ENCODE measurements around the gene CAPZB. TPM values are rescaled to one million over a fixed set of nuclear protein-coding genes. Genes with fewer than 3 reads are reported as not detected.

CAPZB gene
- total RNA-seq, 1 donor from 2014 or later: 326 TPM

DNA sequence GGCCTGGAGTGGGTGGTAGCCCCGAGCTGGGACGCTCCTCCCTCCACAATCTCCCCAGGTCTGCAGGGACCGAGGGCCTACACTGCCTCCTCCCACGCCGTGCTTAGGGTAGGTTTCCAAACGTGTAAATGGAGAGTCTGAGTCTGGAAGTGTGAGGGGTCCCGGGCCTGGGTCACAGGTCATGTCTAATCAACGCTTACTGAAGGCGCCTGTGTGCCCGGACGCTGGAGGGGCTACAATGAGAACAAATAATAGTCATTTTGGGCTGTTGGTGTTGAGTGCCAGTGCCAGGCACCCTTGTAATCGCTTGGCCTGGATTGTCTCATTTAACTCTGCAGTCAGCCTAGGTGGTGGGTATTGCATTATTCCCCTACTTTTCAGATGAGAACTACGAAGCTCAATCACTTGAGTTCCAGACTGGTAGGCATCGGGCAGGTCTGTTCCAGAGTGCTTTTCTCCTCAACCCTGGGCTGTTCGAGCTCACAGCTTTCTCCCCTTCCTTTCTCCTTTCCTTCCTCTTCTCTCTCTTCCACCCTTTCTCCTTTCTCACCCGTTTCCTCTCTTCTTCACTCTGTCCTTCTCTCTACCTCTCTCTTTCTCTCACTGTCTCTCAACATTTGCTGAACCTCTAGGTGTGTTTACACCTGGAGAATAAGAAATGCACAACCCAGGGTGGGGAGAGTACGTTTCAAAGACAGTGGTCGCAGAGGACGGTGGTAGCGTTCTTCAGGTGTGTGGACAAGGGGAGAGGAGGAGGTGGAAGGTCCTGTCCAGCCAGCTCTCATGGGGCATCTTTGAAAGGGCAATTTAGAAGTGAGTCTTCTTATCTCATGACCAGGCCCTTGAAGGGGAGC is 172.3 kb downstream of the CAPZB start:
- Mint-ChIP-seq H3K36me3 (ENCODE audit: unreplicated experiment) (no peaks in the 10 kb centered on the region), H3K4me1 (ENCODE audit: low read depth, unreplicated experiment) (peaks cover 24% of the 10 kb centered on the region), H3K9me3 (ENCODE audit: unreplicated experiment) (peaks cover 15% of the 10 kb centered on the region), H3K27me3 (ENCODE audit: unreplicated experiment) (peaks cover 9% of the 10 kb centered on the region), H3K4me3 (ENCODE audit: unreplicated experiment) (peak overlapping the region; percentile 87), H3K27ac (ENCODE audit: unreplicated experiment) (peak overlapping the region; percentile 69)
- TF ChIP-seq, protein P1, sequence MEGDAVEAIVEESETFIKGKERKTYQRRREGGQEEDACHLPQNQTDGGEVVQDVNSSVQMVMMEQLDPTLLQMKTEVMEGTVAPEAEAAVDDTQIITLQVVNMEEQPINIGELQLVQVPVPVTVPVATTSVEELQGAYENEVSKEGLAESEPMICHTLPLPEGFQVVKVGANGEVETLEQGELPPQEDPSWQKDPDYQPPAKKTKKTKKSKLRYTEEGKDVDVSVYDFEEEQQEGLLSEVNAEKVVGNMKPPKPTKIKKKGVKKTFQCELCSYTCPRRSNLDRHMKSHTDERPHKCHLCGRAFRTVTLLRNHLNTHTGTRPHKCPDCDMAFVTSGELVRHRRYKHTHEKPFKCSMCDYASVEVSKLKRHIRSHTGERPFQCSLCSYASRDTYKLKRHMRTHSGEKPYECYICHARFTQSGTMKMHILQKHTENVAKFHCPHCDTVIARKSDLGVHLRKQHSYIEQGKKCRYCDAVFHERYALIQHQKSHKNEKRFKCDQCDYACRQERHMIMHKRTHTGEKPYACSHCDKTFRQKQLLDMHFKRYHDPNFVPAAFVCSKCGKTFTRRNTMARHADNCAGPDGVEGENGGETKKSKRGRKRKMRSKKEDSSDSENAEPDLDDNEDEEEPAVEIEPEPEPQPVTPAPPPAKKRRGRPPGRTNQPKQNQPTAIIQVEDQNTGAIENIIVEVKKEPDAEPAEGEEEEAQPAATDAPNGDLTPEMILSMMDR (IDR thresholded peaks at IDR 0.05; ENCODE audit: partially characterized antibody, unreplicated experiment): no peak
- no peak for DNase-seq

DNA sequence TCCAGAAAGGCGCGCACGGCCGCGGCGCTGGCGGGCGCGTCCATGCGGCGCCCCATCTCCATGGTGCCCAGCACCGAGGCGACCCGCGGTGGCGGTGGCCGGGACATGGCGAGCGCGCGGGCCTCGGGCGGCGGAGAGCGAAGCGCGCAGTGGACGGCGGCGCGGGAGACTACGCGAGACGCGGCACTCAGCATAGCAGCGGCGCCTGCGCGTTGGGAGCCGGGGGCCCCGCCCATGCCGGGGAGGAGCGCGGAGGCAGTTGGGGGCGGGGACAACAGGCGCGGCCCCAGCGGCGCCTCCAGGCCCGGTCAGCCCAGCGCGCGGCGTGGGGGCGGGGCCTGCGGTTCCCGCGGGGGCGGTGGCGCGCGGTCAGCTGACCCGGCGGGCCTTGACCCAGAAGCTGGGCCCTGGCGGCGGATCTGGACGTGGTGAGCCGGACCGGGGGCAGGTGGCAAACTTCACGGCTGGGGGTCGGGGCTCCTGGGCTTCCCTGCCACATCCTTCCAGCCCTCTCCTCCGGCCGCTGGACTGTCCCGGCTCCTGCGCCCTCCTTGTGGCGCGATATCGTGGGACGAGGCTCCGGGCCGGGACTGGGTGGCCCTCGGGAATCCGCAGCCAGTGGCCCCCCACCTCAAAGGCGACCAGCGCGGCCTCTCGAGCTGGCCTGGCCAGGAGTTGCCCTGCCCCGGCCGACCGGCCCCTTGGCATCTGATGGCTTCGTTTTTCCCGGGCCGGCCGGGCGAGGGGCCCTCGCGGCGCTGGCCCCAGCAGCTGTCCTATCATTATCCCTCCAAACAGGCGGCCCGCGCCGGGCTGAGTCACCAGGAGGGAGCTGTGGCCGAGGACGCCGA is 173.2 kb downstream of the CAPZB start, which contains the start of the genes AKR7A2 and SLC66A1:
Gene AKR7A2 (minus strand): TSS at position 214 of the 851 bp plus-strand sequence. CDS start 20 bp downstream, at position 194.
Gene SLC66A1 (plus strand): TSS at position 396 of the 851 bp plus-strand sequence. CDS start 5,352 bp downstream, outside the sequence.
- peaks cover 17% of the 10 kb centered on the region for H3K9me3 Mint-ChIP-seq (ENCODE audit: unreplicated experiment)
- DNase-seq: peak; percentile 95
- peak within 1 kb of the TSS; percentile 97 for H3K4me3 Mint-ChIP-seq (ENCODE audit: unreplicated experiment)
- H3K36me3 Mint-ChIP-seq (ENCODE audit: unreplicated experiment): peaks cover 4% of the 10 kb centered on the region
- peaks cover 9% of the 10 kb centered on the region for H3K27me3 Mint-ChIP-seq (ENCODE audit: unreplicated experiment)
- TF ChIP-seq, protein P1 (IDR thresholded peaks at IDR 0.05; ENCODE audit: partially characterized antibody, unreplicated experiment): no peak
- H3K27ac Mint-ChIP-seq (ENCODE audit: unreplicated experiment): peak within 1 kb of the TSS; percentile 69
- H3K4me1 Mint-ChIP-seq (ENCODE audit: low read depth, unreplicated experiment): peaks cover 24% of the 10 kb centered on the region

DNA sequence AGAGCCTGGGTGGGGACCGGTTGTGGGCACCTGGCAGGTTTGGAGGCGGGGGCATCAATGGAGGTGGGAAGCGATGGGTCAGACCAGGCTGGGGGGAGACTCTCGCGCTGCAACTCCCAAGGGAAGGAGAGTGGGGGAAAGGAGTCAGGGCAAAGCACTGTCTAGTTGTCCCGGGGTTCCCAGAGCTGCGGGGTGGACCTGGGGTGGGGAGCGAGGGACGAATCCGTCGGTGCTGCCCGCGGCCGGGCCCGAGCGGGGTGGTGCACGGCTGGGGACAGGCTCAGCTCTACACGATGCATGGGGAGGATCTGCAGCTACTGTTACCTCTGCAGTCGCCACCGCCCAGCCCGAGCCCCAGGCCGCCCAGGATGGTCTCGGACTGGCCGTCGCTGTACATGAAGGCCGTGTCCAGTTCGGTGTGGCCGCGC is 173.8 kb downstream of the CAPZB start:
- no peak for DNase-seq
- Mint-ChIP-seq H3K27ac (ENCODE audit: unreplicated experiment) (peak overlapping the region; percentile 53), H3K36me3 (ENCODE audit: unreplicated experiment) (peaks cover 4% of the 10 kb centered on the region), H3K4me1 (ENCODE audit: low read depth, unreplicated experiment) (peaks cover 21% of the 10 kb centered on the region), H3K4me3 (ENCODE audit: unreplicated experiment) (peak overlapping the region; percentile 97), H3K27me3 (ENCODE audit: unreplicated experiment) (peaks cover 12% of the 10 kb centered on the region), H3K9me3 (ENCODE audit: unreplicated experiment) (peaks cover 17% of the 10 kb centered on the region)
- TF ChIP-seq, protein P1 (IDR thresholded peaks at IDR 0.05; ENCODE audit: partially characterized antibody, unreplicated experiment): no peak

DNA sequence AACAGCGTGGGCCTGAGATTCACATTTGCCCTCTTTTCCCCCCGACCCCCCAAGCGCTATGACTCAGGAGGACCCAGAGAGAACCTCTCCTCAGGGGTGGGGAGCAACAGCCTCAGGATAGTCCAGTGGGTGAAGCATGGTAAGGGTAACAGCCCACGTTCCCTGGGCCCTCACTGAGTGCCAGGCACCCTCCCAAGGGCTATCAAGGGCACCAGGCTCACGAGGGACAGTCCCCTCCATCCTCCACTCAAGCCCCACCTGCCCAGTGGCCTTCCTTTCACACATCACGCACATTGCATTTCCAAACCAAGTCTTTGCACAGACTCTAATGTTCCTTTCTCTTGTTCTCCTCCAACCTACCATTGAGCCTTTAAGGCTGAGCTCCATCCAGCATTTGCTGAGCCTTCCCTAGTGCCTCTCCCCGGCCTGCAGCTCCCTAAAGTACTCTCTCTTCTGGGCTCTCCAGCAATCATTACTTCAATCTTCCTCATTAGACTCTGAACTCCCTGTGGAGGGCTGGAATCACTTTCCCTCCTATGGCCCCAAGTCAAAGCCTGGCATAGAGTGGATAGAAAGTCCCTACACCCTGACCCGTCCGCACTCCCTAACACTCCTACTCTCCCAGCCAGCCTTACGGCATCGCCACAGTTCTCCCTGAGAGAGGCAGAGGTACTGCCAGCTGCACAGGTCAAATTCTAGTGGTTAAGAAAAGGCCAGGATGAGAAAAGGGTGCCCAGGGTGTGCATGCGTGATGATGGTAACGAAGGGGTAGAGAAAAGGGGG is 174.4 kb downstream of the CAPZB start:
- Mint-ChIP-seq H3K9me3 (ENCODE audit: unreplicated experiment) (peaks cover 15% of the 10 kb centered on the region), H3K27ac (ENCODE audit: unreplicated experiment) (peak overlapping the region; percentile 53), H3K4me1 (ENCODE audit: low read depth, unreplicated experiment) (peaks cover 15% of the 10 kb centered on the region), H3K27me3 (ENCODE audit: unreplicated experiment) (peaks cover 9% of the 10 kb centered on the region), H3K36me3 (ENCODE audit: unreplicated experiment) (peaks cover 4% of the 10 kb centered on the region), H3K4me3 (ENCODE audit: unreplicated experiment) (peak overlapping the region; percentile 97)
- no peak for DNase-seq
- TF ChIP-seq, protein P1 (IDR thresholded peaks at IDR 0.05; ENCODE audit: partially characterized antibody, unreplicated experiment): no peak
